Activated B cell treated with CpG ODN at 0.5 μM for 24 hours (primary cell): ENCODE measurements around the gene ATP6V1F. TPM values are rescaled to one million over a fixed set of nuclear protein-coding genes. Genes with fewer than 3 reads are reported as not detected.

Experiments used
- ATAC-seq: fragments of 200-7000 bp; cut with Tn5 transposase; one replicate; pipeline ENCODE4 v1.10.0; 2021; ENCODE audit warnings: low read depth, mild to moderate bottlenecking, moderate library complexity
- CTCF ChIA-PET: fragments of 350-600 bp; sonication (Branson Sonifier 250); formaldehyde crosslinking; loops from one replicate; lab custom pipeline; 2021; ENCODE audit warnings: antibody characterized with exemption; lab: Charles Lee
- POLR2A ChIA-PET: fragments of 350-600 bp; sonication (Branson Sonifier 250); formaldehyde crosslinking; loops from one replicate; lab custom pipeline; 2021; ENCODE audit warnings: antibody characterized with exemption; lab: Charles Lee
- DNase-seq: peaks from one replicate; pipeline ENCODE4 v3.0.0; 2022
- H3K27ac Mint-ChIP-seq: one replicate; pipeline ENCODE4 v1.8.0; 2020; ENCODE audit warnings: mixed read lengths
- H3K27me3 Mint-ChIP-seq: one replicate; pipeline ENCODE4 v1.8.0; 2021; ENCODE audit warnings: mixed read lengths
- H3K36me3 Mint-ChIP-seq: one replicate; pipeline ENCODE4 v1.8.0; 2021; ENCODE audit warnings: low read depth, mixed read lengths
- H3K4me1 Mint-ChIP-seq: one replicate; pipeline ENCODE4 v1.8.0; 2021; ENCODE audit warnings: mixed read lengths
- H3K4me3 Mint-ChIP-seq: one replicate; pipeline ENCODE4 v1.8.0; 2020; ENCODE audit warnings: mild to moderate bottlenecking, mixed read lengths
- H3K9me3 Mint-ChIP-seq: one replicate; pipeline ENCODE4 v1.8.0; 2020; ENCODE audit warnings: mixed read lengths
- intact Hi-C: fragments of 100-400 bp; cut with micrococcal nuclease; formaldehyde crosslinking; loops from one replicate; pipeline ENCODE4 v1.15.1; 2024
- total RNA-seq: library from RNA; stranded (reverse); gene quantifications from 2 replicates; pipeline ENCODE4 v1.2.3, GENCODE V29; 2022
- TF ChIP-seq, protein P1 (sequence below): fragments of 200-600 bp; IDR thresholded peaks from one replicate; pipeline ENCODE4 v1.8.0; 2022; ENCODE audit warnings: antibody characterized with exemption, mild to moderate bottlenecking

The ATP6V1F gene
- total RNA-seq, 1 donor from 2014 or later: 100.0 TPM

DNA sequence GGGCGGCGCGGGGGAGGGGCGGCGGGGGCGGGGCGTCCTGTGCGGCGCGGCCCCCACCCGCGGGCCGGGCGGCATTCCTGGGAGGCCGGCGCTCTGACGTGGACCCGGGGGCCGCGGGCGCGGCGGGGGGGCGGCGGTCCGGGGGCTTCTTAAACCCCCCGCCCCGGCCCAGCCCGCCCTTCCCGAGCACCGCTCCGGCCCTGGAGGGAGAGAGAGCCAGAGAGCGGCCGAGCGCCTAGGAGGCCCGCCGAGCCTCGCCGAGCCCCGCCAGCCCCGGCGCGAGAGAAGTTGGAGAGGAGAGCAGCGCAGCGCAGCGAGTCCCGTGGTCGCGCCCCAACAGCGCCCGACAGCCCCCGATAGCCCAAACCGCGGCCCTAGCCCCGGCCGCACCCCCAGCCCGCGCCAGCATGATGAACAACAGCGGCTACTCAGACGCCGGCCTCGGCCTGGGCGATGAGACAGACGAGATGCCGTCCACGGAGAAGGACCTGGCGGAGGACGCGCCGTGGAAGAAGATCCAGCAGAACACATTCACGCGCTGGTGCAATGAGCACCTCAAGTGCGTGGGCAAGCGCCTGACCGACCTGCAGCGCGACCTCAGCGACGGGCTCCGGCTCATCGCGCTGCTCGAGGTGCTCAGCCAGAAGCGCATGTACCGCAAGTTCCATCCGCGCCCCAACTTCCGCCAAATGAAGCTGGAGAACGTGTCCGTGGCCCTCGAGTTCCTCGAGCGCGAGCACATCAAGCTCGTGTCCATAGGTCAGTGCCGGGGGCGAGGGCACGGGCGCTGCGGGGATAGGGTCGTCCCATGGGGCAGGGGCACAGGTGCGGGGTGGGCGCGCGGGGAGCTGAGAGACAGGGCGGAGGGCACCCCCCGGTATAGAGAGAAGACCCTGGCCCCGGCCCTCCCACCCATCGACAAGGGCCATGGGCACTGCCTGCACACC, 32.2 kb upstream of the ATP6V1F start, which contains the start of gene FLNC:
Gene FLNC (plus strand): TSS at position 176 of the 947 bp plus-strand sequence. CDS start 232 bp downstream, at position 408.
- peaks cover 24% of the 10 kb centered on the region for H3K4me1 Mint-ChIP-seq
- DNase-seq: peak; percentile 39
- peak; percentile 60 for ATAC-seq
- TF ChIP-seq, protein P1, sequence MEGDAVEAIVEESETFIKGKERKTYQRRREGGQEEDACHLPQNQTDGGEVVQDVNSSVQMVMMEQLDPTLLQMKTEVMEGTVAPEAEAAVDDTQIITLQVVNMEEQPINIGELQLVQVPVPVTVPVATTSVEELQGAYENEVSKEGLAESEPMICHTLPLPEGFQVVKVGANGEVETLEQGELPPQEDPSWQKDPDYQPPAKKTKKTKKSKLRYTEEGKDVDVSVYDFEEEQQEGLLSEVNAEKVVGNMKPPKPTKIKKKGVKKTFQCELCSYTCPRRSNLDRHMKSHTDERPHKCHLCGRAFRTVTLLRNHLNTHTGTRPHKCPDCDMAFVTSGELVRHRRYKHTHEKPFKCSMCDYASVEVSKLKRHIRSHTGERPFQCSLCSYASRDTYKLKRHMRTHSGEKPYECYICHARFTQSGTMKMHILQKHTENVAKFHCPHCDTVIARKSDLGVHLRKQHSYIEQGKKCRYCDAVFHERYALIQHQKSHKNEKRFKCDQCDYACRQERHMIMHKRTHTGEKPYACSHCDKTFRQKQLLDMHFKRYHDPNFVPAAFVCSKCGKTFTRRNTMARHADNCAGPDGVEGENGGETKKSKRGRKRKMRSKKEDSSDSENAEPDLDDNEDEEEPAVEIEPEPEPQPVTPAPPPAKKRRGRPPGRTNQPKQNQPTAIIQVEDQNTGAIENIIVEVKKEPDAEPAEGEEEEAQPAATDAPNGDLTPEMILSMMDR: no peak
- H3K27ac Mint-ChIP-seq: no peak within 1 kb of the TSS
- no peaks in the 10 kb centered on the region for H3K9me3 Mint-ChIP-seq
- ChIA-PET POLR2A (no interaction called here), CTCF (no interaction called here)
- intact Hi-C loops: no loop called here
- no peaks in the 10 kb centered on the region for H3K36me3 Mint-ChIP-seq
- peak within 1 kb of the TSS; percentile 76 for H3K4me3 Mint-ChIP-seq
- H3K27me3 Mint-ChIP-seq: peaks cover 26% of the 10 kb centered on the region

DNA sequence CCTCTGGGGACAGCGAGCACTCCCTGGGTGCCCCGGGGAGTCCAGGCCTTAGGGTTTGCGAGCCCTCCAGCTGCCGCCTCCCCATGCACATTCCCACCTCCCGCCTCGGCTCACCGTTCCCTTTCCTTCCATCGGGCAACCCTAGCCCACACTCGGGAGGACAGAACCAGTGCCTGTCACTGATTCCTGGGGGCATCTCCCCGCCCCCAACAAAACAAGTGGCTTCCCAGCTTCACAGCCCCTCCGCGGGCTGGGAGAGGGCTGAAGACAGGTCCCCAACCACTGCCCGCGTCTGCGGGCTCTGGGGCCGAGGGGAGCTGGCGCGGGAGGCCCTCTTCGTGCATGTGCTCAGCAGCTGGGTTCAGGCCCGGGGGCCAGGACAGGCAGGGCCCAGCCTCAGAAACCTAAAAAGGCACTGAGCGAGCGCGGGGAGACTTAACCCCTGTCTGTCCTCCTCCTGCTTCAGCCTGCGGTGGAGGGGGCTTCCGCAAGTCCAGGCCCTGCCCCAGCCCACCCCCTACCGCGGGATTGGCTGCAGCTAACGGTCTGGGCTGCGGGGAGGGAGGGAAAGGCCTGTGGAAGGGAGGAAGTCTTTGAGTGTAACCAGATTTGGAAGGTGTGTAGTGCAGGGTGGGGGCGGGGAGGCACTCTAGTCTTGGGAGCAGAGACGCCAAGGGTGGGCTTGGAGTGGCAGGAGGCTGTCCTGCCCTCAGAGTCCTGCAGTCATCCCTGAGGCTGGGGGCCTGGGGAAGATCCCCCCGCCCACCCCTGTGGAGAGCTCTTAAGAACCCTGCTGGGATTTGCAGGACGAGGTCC, 31.3 kb upstream of the ATP6V1F start:
- peak overlapping the region; percentile 65 for H3K4me3 Mint-ChIP-seq
- POLR2A ChIA-PET: no interaction called here
- no peak overlapping the region for H3K27ac Mint-ChIP-seq
- no peaks in the 10 kb centered on the region for H3K36me3 Mint-ChIP-seq
- CTCF ChIA-PET: no interaction called here
- TF ChIP-seq, protein P1: no peak
- intact Hi-C loops: no loop called here
- ATAC-seq (peak; percentile 32), DNase-seq (no peak)
- no peaks in the 10 kb centered on the region for H3K9me3 Mint-ChIP-seq
- peaks cover 24% of the 10 kb centered on the region for H3K4me1 Mint-ChIP-seq
- H3K27me3 Mint-ChIP-seq: peaks cover 26% of the 10 kb centered on the region

DNA sequence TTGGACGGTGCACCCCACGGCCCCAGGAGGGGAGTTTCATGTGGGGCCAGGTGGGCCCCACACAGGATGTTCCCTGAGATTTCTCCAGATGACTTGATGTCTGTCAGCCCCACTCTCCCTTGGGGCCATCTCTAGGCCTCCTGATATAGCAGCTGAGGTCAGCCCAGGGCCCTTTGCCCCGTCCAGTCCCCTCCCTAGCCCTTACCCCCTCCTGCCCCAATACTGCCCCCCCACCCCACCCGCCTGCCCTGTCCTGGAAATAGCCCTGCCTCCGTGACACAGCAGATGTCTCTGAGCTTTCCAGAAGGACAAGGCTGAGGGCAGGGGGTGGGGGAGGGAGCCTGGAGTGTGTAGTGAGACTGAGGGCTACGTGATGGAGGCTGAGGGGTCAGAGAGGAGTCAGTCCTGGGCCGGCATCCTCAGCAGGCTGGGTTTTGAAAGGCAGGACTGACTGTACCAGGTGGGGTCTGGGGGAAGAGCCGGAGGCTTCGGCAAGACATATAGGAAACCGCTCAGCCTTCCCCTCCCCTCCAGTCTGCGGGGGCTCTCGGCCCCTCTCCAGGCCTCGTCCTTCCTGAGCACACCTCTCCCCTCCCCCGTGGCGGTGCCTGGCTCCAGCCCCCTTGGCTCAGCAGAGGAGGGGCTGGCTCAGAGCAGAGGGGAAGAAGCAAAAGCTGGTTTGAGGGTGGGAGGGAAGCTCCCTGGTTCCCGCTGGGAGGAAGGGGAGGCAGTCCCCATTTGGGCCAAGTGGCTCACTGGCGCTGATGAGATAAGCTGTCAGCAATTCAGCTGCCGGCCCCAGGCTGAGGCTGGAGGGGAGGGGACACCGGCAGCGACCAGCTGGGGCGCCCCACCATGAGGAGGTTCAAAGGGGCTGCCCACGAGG, 30.4 kb upstream of the ATP6V1F start:
- no peaks in the 10 kb centered on the region for H3K9me3 Mint-ChIP-seq
- no peaks in the 10 kb centered on the region for H3K36me3 Mint-ChIP-seq
- peaks cover 24% of the 10 kb centered on the region for H3K27me3 Mint-ChIP-seq
- POLR2A ChIA-PET: no interaction called here
- CTCF ChIA-PET: no interaction called here
- ATAC-seq: no peak
- intact Hi-C loops: no loop called here
- H3K27ac Mint-ChIP-seq: no peak overlapping the region
- no peak overlapping the region for H3K4me3 Mint-ChIP-seq
- TF ChIP-seq, protein P1: no peak
- DNase-seq: no peak
- H3K4me1 Mint-ChIP-seq: peaks cover 24% of the 10 kb centered on the region

- ChIA-PET POLR2A (no interaction called here), CTCF (interaction anchor here (1.0 kb wide), 1 partner anchor 51 kb away, joined by 3 read pairs; no protein-coding TSS in a partner anchor)
- H3K9me3 Mint-ChIP-seq: no peaks in the 10 kb centered on the region
- H3K36me3 Mint-ChIP-seq: no peaks in the 10 kb centered on the region
- TF ChIP-seq, protein P1: no peak
- peaks cover 24% of the 10 kb centered on the region for H3K27me3 Mint-ChIP-seq
- H3K4me3 Mint-ChIP-seq: no peak overlapping the region
- DNase-seq (no peak), ATAC-seq (no peak)
- no peak overlapping the region for H3K27ac Mint-ChIP-seq
- intact Hi-C loops: no loop called here
- H3K4me1 Mint-ChIP-seq: peaks cover 24% of the 10 kb centered on the region
These were observed 29.8 kb upstream of the ATP6V1F start for GRCh38 chr7:128832880-128833147.
